ENCODE data around the gene GRAMD1A. TPM values are rescaled to one million over a fixed set of nuclear protein-coding genes. Genes with fewer than 3 reads are reported as not detected.

The GRAMD1A gene
- total and polyA plus RNA-seq, 9 of the 15 experiments (the other 6 are each of a cell fraction or from before 2014, with no cell fraction given) = 1.4 to 63.8 (median 38.5) TPM

- intact Hi-C loops (cut with micrococcal nuclease) = no loop called here
- POLR2A ChIA-PET = interaction anchor here (0.6 to 1.0 kb wide), 2 partner anchors 9 to 743 kb away, joined by 3 read pairs; no protein-coding TSS in a partner anchor
- Histone ChIP-seq H4K20me1 (replicated peaks; ENCODE audit: control insufficient read depth, insufficient read depth, low read length) (no peaks in the 10 kb centered on the region), H3K27me3 (ENCODE audit: control insufficient read depth in 2 of 2, insufficient read depth in 2 of 2, low read length in 2 of 2) (no peaks in the 10 kb centered on the region), H3K9ac (ENCODE audit: insufficient read depth in 1 of 2, low read depth in 2 of 2, low read length in 2 of 2) (no peak overlapping the region), H3K36me3 (ENCODE audit: control insufficient read depth, insufficient read depth, low read length) (no peaks in the 10 kb centered on the region), H3K79me2 (ENCODE audit: control insufficient read depth, insufficient read depth, low read length) (no peaks in the 10 kb centered on the region), H3K9me3 (replicated peaks; ENCODE audit: control insufficient read depth, insufficient read depth, low read depth, low read length) (peaks cover 6% of the 10 kb centered on the region), H3K27ac (ENCODE audit: extremely low read depth, low read depth, low read length) (no peak overlapping the region), H2AFZ (ENCODE audit: low read depth, low read length) (no peak overlapping the region), H3K4me2 (ENCODE audit: insufficient read depth, low read length) (no peak overlapping the region), H3K9me1 (ENCODE audit: control insufficient read depth, insufficient read depth, low read length) (no peaks in the 10 kb centered on the region), H3K4me1 (replicated peaks in 1 of 2; ENCODE audit: control insufficient read depth in 2 of 2, insufficient read depth in 2 of 2, low read length in 2 of 2) (peaks cover 6 to 8% of the 10 kb centered on the region in 2 experiments; a peak in 3 of 5 replicates), H3K4me3 (no peak overlapping the region)
- DNase-seq (ENCODE audit: extremely low read depth in 1 of 4, low spot score in 3 of 4) (no peak), FAIRE-seq (no peak), ATAC-seq (no peak)
- WGBS (ENCODE audit: insufficient coverage, low coverage, missing lambda C conversion rate) = 36% methylated on average over 4 of the region's 4 CpGs
- no TSS peak for BruUV-seq (replicated peaks)
- in situ Hi-C loops (cut with MboI) = no loop called here
- CTCF ChIA-PET (ENCODE audit: low intra/inter-chr PET ratio) = no interaction called here
- no peak for TF ChIP-seq PBX2 (CRISPR knock-in tag; IDR thresholded peaks at IDR 0.05; ENCODE audit: low read depth)
- no peak for TF ChIP-seq PBX2 (tag; conservative IDR thresholded peaks at IDR 0.05; ENCODE audit: low read depth)
- no peak for TF ChIP-seq TOE1 (IDR thresholded peaks at IDR 0.05; ENCODE audit: borderline replicate concordance)
- TF ChIP-seq TOE1 (CRISPR knock-in tag; IDR thresholded peaks at IDR 0.05; ENCODE audit: borderline replicate concordance, low read depth) = no peak
- TF ChIP-seq HDAC8 (tag; IDR thresholded peaks at IDR 0.05) = no peak
- TF ChIP-seq FUS (optimal IDR thresholded peaks at IDR 0.05; ENCODE audit: low read depth, low read length) = no peak
- no peak for TF ChIP-seq ZBED1 (IDR thresholded peaks at IDR 0.05)
- no peak for TF ChIP-seq GATA2 (CRISPR knock-in tag; IDR thresholded peaks at IDR 0.05)
- no peak for TF ChIP-seq SAFB (IDR thresholded peaks at IDR 0.05; ENCODE audit: borderline replicate concordance, low read depth, low read length)
- TF ChIP-seq KLF6 (CRISPR knock-in tag; IDR thresholded peaks at IDR 0.05; ENCODE audit: borderline replicate concordance) = no peak
- no peak for TF ChIP-seq YBX1 (IDR thresholded peaks at IDR 0.05)
- no peak for TF ChIP-seq NBN (IDR thresholded peaks at IDR 0.05; ENCODE audit: low read depth)
- no peak for TF ChIP-seq HINFP (tag; conservative IDR thresholded peaks at IDR 0.05; ENCODE audit: low read depth)
- TF ChIP-seq TCF3 (CRISPR knock-in tag; IDR thresholded peaks at IDR 0.05) = no peak
- TF ChIP-seq, protein P1, sequence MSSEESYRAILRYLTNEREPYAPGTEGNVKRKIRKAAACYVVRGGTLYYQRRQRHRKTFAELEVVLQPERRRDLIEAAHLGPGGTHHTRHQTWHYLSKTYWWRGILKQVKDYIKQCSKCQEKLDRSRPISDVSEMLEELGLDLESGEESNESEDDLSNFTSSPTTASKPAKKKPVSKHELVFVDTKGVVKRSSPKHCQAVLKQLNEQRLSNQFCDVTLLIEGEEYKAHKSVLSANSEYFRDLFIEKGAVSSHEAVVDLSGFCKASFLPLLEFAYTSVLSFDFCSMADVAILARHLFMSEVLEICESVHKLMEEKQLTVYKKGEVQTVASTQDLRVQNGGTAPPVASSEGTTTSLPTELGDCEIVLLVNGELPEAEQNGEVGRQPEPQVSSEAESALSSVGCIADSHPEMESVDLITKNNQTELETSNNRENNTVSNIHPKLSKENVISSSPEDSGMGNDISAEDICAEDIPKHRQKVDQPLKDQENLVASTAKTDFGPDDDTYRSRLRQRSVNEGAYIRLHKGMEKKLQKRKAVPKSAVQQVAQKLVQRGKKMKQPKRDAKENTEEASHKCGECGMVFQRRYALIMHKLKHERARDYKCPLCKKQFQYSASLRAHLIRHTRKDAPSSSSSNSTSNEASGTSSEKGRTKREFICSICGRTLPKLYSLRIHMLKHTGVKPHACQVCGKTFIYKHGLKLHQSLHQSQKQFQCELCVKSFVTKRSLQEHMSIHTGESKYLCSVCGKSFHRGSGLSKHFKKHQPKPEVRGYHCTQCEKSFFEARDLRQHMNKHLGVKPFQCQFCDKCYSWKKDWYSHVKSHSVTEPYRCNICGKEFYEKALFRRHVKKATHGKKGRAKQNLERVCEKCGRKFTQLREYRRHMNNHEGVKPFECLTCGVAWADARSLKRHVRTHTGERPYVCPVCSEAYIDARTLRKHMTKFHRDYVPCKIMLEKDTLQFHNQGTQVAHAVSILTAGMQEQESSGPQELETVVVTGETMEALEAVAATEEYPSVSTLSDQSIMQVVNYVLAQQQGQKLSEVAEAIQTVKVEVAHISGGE (CRISPR knock-in tag; IDR thresholded peaks at IDR 0.05) = no peak
These were observed 16.3 kb upstream of the GRAMD1A start for GRCh38 chr19:34983786-34984185.
